Fibroblast of pulmonary artery (primary cell): ENCODE data around the gene PDXK.

Source experiments
- DNase-seq: peaks from one replicate; pipeline ENCODE4 v3.0.0-alpha.2; 2010; ENCODE audit warnings: low read depth
- H3K4me3 ChIP-seq: replicated peaks from 2 replicates; pipeline ENCODE4 v1.5.1; 2011; ENCODE audit warnings: low read depth, mild to moderate bottlenecking, control low read depth, low read length, moderate library complexity
- TF ChIP-seq, protein P1 (sequence below): IDR thresholded peaks from 2 replicates; pipeline ENCODE4 v1.5.1; 2011; ENCODE audit warnings: mild to moderate bottlenecking, control low read depth, low read length, inconsistent platforms; ENCODE audit errors: missing control alignments

The PDXK gene

DNA sequence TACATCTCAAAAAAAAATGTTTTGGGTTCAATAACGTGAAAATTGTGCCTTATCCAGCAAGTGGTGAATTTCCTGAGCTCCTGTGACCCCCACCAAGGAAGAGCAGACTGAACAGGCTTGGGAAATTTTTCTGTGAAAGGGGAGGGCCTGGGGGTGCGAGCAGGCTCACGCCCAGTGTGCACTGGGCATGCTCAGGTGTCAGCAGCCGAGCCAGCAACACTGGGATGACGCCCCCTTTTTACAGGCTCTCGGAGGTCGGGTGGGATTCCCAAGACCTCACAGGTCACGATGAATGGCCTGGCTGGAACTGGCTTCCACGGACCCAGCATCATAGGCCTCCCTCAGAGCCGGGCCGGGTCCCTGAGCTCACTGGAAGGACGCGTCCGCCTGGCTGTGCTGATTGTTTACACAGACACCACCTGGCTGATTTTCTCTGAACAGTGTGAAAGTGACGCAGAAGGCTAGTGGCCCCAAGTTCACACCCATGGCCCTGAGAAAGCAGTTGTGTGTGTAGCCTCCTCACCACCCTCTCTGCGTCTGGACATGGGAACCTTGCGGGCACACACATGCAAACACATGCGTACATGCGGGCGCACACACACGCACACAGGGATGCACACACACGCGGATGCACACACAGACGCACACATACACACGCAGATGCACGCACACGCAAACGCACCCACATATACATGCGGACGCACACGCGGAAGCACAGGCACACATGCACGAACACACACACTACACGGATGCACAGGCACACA is 48.0 kb downstream of the PDXK start:
- no peak for DNase-seq
- TF ChIP-seq, protein P1, sequence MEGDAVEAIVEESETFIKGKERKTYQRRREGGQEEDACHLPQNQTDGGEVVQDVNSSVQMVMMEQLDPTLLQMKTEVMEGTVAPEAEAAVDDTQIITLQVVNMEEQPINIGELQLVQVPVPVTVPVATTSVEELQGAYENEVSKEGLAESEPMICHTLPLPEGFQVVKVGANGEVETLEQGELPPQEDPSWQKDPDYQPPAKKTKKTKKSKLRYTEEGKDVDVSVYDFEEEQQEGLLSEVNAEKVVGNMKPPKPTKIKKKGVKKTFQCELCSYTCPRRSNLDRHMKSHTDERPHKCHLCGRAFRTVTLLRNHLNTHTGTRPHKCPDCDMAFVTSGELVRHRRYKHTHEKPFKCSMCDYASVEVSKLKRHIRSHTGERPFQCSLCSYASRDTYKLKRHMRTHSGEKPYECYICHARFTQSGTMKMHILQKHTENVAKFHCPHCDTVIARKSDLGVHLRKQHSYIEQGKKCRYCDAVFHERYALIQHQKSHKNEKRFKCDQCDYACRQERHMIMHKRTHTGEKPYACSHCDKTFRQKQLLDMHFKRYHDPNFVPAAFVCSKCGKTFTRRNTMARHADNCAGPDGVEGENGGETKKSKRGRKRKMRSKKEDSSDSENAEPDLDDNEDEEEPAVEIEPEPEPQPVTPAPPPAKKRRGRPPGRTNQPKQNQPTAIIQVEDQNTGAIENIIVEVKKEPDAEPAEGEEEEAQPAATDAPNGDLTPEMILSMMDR = no peak
- H3K4me3 ChIP-seq = no peak overlapping the region

DNA sequence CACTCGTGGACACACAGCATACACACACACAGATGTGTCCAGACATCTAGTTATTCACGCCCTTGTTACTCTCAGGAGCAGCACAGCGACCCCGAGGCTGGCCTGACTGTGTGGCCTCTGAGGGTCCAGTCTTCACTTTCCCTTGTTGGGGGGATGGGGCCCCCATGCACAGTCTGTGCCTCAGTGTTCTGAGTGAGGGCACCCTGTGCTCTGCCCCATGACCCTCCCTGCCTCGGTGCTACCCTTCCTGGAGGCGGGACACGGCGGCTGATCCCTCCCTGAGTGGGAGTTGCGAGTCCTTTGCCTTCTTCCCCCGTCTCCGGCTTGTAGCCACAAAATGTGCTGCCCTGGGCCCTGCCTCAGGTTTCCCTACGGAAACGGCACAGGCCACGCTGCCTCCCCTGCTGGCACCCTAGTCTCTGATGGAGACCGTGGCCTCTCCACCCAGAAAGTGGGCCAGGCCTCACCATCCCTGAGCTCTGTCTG is 48.6 kb downstream of the PDXK start:
- TF ChIP-seq, protein P1 = no peak
- DNase-seq = no peak
- no peak overlapping the region for H3K4me3 ChIP-seq

DNA sequence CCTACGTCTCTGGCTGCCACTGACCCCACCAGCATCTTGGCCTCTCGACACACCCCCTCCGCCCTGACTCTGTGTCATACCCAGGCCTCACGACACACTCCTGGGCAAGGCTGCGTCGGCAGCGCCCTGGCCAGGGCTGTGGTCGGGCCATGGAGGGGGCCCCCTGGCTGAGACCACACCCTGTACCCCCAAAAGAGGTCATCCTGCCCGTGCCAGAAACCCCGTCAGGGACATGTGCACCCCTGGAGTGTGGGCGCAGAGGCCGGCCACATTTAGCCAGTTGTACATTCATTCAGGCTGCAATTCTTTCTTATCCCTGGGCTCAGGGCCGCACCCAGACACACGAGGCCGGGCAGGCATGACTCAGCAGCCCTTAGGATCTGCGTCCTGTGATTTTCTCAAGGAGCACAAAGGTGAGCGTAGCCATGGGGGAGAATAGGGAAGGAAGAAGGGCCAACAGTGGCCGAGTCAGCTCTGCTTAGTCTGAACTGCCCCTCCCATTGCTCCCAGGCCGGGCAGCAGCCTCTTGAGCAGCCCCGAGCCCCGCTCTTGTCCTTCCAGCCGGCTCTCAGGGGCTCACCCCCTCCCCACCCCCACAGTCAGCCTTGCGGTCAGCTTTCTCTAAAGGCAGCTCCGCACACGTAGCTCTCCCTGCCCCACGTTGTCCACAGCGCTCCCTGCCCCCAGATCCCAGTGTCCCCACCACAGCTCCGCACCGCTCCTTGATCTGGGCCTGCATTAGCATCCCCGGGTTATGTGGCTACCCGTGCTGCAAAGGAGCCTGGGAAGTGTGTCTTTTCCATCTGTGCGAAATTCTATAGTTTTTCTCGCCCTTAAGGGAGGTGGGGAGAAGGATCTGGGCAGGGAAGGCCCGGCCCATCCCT is 49.3 kb downstream of the PDXK start:
- DNase-seq = peak; percentile 81
- no peak overlapping the region for H3K4me3 ChIP-seq
- TF ChIP-seq, protein P1 = no peak

DNA sequence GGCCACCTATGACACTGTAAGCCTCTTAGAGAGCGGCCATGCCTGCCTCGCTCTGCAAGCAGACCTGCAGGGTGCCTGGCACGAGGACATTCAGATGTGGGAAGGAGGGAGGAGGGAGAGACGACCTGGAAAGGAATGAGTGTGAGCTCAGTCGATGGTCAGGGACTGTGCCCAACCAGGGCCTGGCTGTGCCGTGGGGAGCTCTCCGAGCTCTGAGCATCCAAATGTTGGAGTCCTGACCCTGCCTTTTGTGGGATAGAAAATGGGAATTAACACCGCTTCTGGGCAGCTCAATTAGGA is 49.9 kb downstream of the PDXK start:
- TF ChIP-seq, protein P1 = no peak
- DNase-seq = no peak
- no peak overlapping the region for H3K4me3 ChIP-seq

DNA sequence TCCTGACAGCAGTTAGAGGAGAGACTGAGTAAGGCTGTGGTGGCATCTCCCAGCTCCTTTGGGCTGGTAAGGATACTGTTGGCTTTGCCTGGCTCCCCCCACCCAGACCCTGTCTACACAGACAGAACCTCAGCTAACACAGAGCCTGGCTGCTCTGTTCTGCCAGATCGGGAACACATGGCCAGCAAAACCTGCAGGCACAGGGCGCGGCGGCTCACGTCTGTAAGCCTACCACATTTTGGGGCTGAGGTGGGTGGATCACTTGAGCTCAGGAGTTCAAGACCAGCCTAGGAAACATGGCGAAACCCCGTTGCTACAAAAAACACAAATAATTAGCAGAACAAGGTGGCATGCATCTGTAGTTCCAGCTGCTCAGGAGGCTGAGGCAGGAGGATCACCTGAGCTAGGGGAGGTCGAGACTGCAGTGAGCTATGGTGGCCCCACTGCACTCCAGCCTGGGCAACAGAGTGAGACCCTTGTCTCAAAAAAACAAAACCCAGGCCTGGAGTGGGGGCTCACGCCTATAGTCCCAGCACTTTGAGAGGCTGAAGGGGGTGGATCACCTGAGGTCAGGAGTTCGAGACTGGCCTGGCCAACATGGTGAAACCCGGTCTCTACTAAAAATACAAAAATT is 50.5 kb downstream of the PDXK start:
- no peak for DNase-seq
- TF ChIP-seq, protein P1 = no peak
- no peak overlapping the region for H3K4me3 ChIP-seq

DNA sequence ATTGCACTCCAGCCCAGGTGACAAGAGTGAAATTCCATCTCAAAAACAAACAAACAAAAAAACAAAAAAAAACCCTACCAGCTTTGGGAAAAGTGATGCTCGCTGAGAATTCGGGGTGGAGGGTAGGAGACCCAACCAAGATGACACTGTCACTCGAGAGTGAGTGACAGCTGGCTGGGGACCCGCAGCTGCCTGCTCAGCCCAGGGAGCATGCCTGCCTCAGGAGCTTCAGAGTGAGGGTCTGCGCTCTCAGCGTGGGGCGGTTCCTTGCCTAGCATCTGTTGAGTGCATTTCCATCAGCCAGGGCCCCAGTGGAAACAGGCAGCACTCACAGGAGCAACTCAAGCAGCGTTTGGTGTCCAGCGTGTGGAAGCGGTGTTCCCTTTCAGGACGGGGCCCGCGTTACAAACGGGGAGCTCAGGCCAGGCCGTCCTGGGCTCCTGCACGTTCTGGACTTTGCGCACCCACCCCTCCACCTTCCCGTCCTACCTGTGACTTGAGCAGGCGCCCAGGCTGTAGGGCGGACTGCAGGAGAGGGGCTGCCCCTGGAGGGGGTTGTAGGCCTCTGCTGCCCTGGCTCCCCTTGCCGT is 51.2 kb downstream of the PDXK start:
- TF ChIP-seq, protein P1 = no peak
- no peak overlapping the region for H3K4me3 ChIP-seq
- no peak for DNase-seq
